Erythroblast (primary cell): ENCODE results near the gene NOPCHAP1.

Source experiments
- GATA1 ChIP-seq: IDR thresholded peaks from 2 replicates; pipeline ENCODE4 v1.6.1; 2011; ENCODE audit warnings: low read depth, mild to moderate bottlenecking, control low read depth, low read length, moderate library complexity
- POLR2A ChIP-seq: IDR thresholded peaks from 2 replicates; pipeline ENCODE4 v1.6.1; 2011; ENCODE audit warnings: mild to moderate bottlenecking, low read length

GRCh38 chr12:104941454-104941853 lies 44.7 kb upstream of the NOPCHAP1 start:
- TF ChIP-seq POLR2A, result no peak
- TF ChIP-seq GATA1, result no peak
